ENCODE data around the gene NUDT2. TPM values are rescaled to one million over a fixed set of nuclear protein-coding genes. Genes with fewer than 3 reads are reported as not detected.
"Not testable (repeated sequence)": the region's sequence is repeated elsewhere in the genome, so short reads cannot be mapped to it uniquely, and the experiment has no call there.

NUDT2 gene
- polyA plus RNA-seq, 4 donors: 21.7 to 27.6 (median 25.2) TPM

- not testable (repeated sequence) for DNase-seq (ENCODE audit: low read depth in 4 of 4, low spot score in 3 of 4)
These were observed 39.4 kb downstream of the NUDT2 start for GRCh38 chr9:34368796-34369195.

DNA sequence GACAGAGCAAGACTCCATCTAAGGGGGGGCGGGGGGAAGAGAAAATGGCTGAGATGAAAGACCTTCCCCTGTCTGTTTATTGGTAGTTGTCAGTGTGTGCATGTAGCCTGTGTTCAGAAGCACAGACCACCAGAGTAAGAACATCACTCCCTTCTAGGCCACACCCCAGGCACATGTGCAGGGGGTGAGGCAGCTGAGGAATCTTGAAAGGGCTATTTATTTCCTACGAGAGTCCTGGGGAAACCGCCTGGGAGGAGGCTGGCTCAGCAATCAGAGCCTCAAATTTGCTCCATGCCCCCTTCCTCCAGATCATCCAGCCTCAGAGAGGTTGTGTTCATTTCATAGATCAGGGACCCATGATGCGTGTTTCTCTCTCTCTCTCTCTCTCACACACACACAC, 40.3 kb downstream of the NUDT2 start:
- no peak for DNase-seq (ENCODE audit: low read depth in 4 of 4, low spot score in 3 of 4)

GRCh38 chr9:34370335-34370969, 41.1 kb downstream of the NUDT2 start:
- no peak for DNase-seq (ENCODE audit: low read depth in 4 of 4, low spot score in 3 of 4)

DNA sequence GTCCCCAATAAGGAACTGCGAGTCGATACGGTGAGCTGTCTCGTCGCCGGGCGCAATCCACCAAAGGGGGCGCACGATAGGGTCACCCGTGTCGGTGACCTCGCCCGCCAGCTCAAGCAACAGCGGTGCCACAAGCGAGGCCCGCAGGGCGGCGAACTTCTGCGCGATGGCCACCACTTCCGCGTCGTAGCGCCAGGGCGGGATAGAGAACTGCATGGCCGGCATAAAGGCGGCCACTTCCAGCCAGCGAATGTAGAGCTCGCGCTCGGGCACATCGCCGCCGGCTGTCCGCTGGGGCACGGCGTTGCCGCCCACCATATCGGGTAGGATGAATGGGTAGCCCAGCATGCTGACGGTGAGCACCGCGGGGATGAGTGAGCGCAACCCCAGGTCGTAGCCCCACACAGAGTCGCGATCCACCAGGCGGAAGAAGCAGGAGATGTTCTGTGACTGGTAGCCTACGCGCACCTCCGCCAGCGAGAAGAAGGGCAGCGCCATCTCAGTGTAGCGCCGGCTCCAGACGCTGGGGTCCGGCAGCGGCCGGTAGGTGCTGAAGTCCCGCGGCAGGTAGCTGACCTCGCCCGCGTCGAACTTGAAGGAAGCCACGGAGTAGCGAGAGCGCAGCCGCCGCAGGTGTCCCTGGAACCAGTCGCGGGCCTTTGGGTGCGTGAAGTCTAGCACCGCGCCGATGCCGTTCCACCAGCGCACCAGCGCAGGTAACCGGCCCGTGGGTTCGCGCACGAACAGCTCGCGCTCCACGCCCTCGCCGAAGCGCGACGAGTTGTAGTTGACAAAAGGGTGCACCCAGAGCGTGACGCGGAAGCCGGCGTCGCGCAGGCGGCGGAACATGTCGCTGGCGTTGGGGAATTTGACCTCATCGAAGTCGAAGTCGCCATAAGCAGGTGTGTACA, 41.9 kb downstream of the NUDT2 start:
- no peak for DNase-seq (ENCODE audit: low read depth in 4 of 4, low spot score in 3 of 4)

- no peak for DNase-seq (ENCODE audit: low read depth in 4 of 4, low spot score in 3 of 4)
These were observed 42.6 kb downstream of the NUDT2 start for GRCh38 chr9:34371886-34372466.

- no peak for DNase-seq (ENCODE audit: low read depth in 4 of 4, low spot score in 3 of 4)
These were observed 43.2 kb downstream of the NUDT2 start for GRCh38 chr9:34372467-34373011.

DNA sequence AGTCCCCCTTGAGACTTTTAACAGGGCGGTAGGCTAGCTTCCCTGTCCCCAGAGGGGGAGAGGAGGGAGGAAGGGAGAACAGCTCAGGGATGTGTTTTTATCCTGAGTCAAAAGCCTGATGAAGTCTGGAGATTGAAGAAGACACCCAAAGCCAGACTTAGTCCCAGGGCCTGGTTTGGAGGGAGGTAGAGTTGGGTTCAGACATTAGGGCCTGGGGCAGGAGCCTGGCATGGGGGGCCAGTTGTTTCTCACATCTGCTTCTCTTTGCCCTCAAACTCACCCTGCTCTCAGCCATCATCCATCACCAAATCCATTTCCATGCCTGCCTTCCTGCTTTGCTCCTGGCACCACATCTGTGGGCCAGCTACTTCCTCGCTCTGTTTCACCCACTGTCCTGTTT, 44.4 kb downstream of the NUDT2 start:
- DNase-seq (ENCODE audit: low read depth in 4 of 4, low spot score in 3 of 4): no peak

- no peak for DNase-seq (ENCODE audit: low read depth in 4 of 4, low spot score in 3 of 4)
These were observed 45.0 kb downstream of the NUDT2 start for GRCh38 chr9:34374339-34374738.

GRCh38 chr9:34374905-34375552, 45.7 kb downstream of the NUDT2 start:
- DNase-seq (ENCODE audit: low read depth in 4 of 4, low spot score in 3 of 4): no peak

DNA sequence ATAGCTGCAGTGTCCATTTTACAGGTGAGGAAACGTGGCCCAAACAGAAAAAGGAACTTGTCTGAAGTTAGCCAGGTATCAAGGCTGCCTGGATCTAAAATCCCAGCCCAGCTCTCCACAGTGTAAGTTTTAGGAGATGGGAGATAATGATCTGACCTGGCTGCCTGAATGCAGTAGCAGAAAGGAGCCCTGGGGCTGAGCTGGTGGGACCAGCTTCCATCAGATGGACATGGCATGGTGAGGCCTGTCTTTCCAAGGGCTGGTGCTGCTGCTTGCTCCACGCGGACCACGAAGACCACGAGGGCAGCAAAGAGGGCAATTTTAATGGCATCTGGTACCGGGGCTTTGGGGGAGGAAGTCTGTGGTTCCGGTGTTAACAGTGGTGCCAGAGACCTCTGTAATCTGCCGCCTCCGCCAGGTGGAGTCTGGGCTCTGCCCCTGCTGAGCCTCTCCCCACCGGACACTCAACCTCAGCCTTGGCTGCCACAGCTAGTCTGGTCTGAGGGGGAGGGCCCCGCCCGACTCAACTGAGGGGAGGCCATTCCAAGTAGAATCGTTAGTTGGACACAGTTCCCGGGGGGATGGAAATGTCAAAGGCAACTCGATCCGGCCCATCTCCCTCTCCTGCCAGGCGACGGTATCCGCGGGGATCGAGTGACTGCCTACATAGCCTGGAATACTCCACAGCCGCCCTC, 46.7 kb downstream of the NUDT2 start:
- no peak for DNase-seq (ENCODE audit: low read depth in 4 of 4, low spot score in 3 of 4)

- peak; percentile 67 to 83 (median 76) for DNase-seq (ENCODE audit: low read depth in 4 of 4, low spot score in 3 of 4)
These were observed 47.4 kb downstream of the NUDT2 start, which contains the start of gene MYORG for GRCh38 chr9:34376596-34377403. Gene MYORG, minus strand, starts transcription at chr9:34376898. Its CDS starts 3,955 bp downstream, at chr9:34372943.

DNA sequence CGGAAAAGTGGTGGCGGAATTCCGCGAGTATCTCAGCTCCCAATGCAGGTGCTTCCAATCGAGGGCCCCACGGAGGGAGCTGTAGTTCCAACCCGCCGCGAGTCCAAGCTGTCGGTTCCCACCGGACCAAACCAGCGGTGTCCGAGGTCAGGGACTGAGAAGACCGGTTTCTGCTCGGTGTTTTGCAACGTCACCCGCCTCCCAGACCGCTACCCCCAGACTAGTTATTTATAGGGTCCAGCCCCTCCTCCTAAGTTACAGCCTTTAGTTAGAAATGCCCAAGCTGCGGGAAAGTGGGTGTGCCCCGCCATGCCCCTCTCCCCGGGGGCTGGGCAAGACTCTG, 48.0 kb downstream of the NUDT2 start:
- no peak for DNase-seq (ENCODE audit: low read depth in 4 of 4, low spot score in 3 of 4)

- no peak for DNase-seq (ENCODE audit: low read depth in 4 of 4, low spot score in 3 of 4)
These were observed 49.1 kb downstream of the NUDT2 start for GRCh38 chr9:34378376-34379060.

- peak in 3 of 4 donors; percentile 58 to 66 (median 65) for DNase-seq (ENCODE audit: low read depth in 4 of 4, low spot score in 3 of 4)
These were observed 50.1 kb downstream of the NUDT2 start for GRCh38 chr9:34379334-34380033.

- DNase-seq (ENCODE audit: low read depth in 4 of 4, low spot score in 3 of 4): no peak
These were observed 50.7 kb downstream of the NUDT2 start for GRCh38 chr9:34380034-34380510.

DNA sequence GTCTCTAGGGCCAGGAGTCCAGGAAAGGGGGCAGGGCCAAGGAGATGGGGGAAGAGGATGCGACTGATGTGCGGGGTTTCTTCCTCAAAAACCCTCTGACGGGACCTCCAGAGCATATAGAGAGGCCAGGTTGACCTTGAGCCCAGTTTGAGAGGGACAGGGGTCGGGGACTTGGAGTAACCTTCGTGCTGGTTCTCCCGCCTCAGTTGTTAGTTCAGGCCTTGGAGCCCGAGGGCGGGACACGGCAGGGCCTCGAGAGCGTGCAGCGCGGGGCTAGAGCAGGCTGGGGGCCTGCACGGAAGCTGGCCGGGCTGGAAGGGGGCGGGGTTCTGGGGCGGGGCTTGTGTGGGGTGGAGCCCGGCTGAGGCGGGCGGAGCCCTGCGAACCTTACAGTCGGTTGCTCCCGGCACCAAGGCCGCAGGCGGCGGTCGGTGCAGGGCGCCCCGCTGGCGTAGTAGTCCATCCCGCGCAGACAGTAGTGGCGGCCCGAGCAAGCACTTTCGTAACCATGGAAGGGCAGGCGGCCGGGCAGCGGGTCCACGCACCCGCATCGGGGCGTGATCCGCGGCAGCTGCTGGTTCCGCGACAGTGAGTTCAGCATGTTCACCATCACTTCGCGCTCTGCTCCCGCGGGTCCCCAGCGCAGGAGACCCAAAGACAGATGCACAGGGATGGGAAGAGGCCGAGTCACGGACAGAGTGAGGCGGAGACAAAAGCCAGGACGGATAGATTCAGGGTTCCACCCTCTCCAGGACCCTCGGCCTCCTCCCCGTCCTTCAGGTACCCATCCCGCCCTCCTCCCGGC, 51.3 kb downstream of the NUDT2 start:
- peak in 2 of 4 donors; percentile 44 to 45 for DNase-seq (ENCODE audit: low read depth in 4 of 4, low spot score in 3 of 4)

DNA sequence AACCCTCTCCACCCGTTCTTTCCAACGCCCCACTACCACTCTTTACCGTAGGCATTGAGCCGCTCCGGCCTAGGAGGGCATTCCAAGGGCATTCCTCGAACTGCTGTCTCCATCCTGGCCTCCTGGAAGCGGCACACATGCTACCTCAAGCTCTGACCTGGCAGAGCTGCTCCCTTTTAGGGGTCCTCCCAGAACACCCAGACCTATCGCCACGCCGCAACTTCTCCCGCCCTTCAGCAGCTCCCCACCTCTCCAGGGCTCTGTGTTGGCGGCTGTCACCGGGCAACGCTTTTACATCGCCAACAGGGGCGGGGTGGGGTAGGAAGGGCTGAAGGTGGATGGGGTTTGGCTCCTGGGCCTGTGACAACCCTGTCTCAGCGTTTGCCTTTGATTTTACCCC, 52.0 kb downstream of the NUDT2 start:
- DNase-seq (ENCODE audit: low read depth in 4 of 4, low spot score in 3 of 4): no peak

Measured in right renal pelvis (tissue), 4 donors.